SH-SY5Y (cell line): Measurements from ENCODE around the gene BAIAP3.

Experiments
- GATA2 ChIP-seq: IDR thresholded peaks from 2 replicates; pipeline ENCODE4 v1.6.1; 2011; ENCODE audit warnings: mild to moderate bottlenecking, low read depth, low read length
- GATA3 ChIP-seq: IDR thresholded peaks from 2 replicates; pipeline ENCODE4 v1.6.1; 2011; ENCODE audit warnings: low read depth, mild to moderate bottlenecking, low read length, moderate library complexity

Gene BAIAP3

DNA sequence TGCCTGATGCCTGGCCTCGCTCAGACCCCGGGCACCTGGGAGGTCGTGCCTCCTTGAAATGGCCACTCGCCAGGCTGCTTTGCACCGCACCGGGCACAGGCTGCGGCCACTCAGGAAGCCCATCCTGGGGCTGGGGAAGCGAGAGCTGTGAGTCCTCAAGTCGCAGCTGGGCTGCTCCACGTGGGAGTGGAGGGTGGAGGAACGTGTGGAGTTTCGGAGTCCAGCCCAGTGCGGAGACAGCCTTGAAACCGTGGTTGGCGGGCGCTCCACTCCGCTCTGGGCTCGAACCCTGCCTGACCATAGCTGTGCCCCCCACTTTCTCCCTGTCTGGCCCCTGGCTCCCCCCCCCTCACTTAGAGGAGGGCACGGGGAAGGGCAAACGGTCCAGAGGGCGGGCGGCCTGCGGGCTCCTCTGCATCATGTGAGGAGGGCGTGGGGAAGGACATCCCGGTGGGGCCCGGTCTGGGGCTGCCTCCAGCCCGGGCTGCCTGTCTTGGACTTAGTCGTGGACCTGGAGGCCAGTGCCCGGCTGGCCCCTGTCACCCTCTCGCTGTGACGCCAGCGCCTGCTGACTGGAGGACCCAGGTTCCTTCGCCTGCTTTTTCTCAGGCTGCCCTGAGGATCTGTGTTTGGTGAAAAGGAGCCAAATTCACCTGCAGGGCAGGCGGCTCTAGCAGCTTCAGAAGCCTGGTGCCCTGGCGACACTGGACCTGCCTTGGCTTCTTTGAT, 21.5 kb upstream of the BAIAP3 start:
- TF ChIP-seq GATA3: no peak
- no peak for TF ChIP-seq GATA2

DNA sequence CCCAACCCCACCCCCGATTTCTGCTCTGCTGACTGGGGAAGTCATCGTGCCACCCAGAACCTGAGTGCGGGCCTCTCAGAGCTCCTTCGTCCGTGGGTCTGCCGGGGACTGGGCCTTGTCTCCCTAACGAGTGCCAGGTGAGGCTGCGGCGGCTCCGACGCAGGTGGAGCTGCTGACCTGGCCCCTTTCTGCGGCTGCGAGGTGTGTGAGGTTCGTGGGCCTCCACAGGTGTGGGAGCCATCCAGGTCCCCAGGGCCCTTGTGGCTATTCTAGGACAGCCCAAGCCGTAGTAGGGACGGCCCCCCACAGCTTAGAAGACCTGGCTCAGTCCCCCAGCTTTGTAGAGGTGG, 21.0 kb upstream of the BAIAP3 start:
- TF ChIP-seq GATA3: no peak
- no peak for TF ChIP-seq GATA2

DNA sequence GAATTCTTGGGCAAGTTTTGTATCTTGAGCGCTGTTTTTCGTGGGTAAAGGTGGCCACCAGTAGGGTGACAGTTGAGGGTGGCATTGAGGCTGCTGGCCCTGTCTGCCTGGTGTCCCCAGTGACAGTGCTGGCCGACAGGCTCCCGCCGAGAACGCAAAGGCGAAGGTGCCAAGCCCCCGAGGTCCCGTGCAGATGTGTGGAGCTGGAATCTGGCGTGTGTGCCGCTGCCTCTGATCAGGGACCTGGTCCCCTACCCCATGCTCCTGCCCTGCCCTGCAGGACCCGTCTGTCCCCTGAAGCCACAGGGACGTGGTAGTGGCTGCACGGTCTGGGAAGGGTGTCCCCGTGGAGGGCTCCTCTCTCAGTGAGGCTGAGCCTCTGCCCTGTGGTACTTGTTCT, 20.5 kb upstream of the BAIAP3 start:
- TF ChIP-seq GATA3 (no peak), GATA2 (no peak)

DNA sequence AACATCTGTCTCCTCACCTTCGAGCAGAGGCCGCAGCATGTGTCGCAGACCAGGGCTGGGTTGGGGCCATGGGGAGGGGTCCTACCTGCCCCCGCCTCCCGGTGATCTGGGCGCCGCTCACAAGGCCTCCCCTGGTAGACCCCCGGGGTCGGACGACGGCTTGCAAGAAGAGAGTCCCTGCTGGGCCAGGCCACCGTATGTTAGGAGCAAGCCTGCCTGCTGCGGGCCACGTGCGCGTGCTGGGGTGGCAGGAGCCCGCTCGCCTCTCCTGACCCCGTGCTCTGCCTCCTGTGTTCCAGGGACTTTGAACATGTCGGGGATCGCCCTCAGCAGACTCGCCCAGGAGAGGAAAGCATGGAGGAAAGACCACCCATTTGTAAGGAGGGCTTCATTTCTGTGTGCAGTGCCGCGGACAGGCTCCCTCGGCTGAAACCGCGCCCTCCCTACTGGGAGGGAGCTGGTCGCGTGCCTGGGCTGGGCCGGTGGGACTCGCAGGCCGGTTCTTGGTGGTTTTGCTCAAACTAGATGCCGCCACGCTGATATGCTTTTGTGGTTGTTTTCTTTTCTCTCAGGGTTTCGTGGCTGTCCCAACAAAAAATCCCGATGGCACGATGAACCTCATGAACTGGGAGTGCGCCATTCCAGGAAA, 19.6 kb upstream of the BAIAP3 start:
- no peak for TF ChIP-seq GATA3
- no peak for TF ChIP-seq GATA2

DNA sequence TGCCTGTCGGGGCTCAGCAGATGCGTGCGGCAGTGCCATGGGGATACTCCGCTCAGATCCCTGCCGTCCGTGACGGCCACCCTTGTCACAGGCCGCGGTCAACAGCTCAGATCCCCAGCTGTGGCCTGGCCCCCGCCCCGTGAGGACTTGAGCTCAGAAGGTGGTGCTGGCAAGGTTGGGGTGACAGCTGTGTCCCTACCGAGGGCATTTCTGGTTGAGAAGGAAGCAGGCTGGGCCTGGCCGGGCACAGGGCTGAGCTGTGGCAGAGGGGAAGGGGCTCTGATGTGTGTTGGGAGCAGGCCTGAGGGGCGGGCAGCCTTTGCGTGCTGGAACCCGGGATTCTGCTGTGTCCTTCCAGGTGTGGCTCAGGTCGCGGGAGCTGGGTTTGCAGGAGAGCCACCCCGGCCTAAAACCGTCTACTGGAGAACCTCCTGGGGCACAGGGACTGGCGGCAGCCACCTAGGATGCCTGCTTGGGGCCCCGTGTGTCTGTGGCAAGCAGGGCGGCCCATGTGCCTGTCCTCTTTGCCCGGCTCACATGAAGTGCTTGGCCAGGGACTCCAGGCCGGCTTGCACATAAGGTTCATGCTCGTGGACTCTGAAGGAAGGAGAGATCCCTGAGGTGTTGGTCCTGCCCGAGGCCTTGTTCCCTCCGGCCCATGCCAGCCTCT, 18.9 kb upstream of the BAIAP3 start:
- TF ChIP-seq GATA2 (no peak), GATA3 (no peak)

DNA sequence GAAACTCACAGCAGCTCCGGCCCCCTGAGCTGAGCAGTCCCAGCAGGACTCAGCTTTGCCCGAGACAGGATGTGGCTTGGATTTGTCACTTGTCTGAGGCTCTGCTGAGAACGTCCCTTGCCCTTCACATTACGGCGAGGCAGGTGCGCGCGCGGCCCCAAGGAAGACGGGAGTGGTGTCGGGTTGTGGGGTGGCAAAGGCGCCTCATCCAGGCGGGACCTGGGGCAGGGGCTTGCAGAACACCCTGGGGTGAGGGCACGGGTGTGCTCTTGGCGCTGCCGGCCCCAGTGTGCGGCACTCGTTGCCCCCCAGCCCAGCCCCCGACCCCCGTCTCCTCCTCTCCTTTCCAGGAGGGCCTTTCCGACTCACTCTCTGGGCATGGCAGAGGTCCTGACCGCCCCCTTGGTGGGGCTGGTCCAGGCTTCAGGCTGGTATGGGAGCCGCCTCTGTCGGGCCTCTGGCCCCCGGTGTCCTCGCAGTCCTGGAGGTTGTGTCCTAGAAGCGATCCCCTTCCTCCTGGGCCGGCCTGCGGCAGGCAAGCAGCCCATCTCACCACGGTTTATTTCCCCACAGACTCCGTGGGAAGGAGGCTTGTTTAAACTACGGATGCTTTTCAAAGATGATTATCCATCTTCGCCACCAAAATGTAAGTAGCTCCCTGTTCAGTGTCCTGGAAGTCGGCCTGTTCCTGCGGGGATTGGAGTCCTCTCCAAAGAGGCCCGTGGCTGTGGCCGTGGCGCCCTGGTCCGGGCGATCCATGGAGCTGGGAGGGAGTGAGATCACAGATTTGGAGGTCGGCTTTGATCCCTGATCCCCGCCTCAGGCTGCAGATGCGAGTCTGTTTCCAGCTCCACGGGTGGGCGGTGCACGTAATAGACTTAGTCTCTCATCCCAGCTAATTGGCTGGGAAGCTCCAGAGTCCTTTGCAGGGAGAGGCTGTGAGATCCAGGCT, 18.1 kb upstream of the BAIAP3 start:
- TF ChIP-seq GATA2: no peak
- TF ChIP-seq GATA3: no peak

DNA sequence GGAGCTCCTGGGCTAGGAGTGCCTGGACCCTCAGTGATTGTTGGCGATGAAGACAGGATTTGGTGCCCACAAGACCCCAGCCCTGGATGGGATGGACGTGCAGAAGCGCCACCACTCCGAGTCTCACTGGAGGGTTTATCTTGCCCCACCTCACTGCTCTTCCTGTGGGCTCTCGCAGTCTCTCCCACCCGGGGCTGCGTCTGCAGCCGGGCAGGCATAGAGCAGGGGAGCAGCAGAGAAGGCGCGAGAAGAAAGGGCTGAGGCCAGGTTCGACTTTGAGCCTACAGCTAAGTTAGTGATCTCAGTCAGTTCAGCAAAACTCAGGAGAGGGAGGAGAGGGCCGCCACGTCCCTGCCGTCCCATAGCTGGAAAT, 17.4 kb upstream of the BAIAP3 start:
- TF ChIP-seq GATA2 (no peak), GATA3 (no peak)

DNA sequence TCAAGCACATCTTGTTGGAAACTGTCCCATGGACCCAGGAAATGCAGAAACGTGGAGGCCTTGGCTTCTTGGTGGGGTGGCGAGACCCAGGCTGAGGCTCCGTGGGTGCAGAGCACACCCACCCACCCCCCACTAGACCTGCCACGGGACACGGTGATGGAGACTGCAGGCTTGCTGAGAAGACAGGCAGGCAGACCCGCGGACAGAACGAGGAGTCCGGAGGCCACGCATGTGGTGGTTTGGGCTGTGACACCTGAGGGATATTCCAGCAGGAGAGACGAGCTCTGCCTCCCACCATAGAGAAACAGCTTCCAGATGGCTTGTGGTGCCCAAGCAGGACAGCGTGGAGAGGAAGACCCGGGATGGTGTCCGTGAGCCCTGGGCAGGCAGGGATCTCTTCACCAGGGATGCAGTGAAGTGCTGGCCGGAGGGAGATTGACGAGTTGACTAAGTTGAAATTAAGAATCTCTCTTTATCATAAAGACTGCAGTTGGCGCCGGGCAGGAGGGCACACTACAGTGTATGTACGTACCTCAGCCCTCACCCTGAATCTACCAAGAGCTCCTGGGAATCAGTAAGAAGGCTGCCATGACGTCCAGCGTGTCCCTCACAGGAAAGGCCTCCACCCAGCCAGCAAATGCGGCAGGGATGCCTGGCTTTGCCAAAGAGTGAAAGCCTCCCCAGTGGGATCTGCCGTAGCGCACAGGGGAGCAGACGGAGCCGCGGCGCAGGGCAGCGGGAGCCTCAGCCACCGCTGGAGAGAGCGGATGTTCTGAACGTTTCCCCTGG, 15.8 kb upstream of the BAIAP3 start:
- TF ChIP-seq GATA3 (no peak), GATA2 (no peak)

DNA sequence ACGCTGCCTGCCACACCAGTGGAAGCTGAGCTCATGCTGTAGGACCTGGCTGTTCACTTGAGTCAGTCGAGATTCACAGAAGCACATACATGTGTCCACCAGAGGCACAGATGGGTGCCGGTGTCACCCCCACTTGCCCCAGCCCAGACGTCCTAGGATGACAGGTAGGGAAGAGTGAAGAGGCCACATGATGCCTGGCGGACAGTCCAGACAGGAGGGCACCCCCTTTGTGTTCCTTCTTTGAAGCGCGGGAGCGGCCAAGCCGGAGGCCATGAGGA, 15.2 kb upstream of the BAIAP3 start:
- TF ChIP-seq GATA2 (no peak), GATA3 (no peak)

DNA sequence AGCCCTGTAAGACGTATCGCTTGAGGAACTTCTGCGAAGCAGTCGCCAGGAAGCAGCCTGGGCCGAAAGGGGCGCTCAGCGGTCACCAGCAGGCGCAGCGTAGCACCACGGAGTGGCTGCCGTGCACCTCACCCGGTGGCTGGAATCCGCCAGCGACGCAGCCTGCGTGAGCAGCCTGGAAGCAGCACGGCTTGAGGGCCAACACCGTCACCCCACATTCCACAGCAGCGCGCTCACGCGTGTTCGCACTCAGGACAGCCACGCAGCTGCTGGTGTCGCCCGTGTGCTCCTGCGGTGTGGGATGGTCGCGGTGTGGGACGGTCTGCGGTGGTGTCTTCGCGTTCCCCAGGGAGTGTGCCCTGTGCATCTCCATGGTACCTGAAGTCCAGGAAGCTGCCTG, 14.4 kb upstream of the BAIAP3 start:
- no peak for TF ChIP-seq GATA3
- TF ChIP-seq GATA2: no peak

DNA sequence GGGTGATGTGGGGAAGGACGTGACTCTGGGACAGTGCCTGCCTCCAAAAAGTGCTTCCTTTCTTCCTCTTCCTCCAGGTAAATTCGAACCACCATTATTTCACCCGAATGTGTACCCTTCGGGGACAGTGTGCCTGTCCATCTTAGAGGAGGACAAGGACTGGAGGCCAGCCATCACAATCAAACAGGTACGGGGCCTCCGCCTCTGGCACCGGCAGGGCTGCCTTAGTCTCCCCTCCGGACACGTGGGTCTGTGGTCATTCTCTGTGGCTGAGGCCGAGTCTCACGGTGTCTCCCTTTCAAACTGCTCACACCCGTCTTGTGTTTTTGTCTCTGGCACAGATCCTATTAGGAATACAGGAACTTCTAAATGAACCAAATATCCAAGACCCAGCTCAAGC, 13.3 kb upstream of the BAIAP3 start:
- no peak for TF ChIP-seq GATA3
- TF ChIP-seq GATA2: no peak

DNA sequence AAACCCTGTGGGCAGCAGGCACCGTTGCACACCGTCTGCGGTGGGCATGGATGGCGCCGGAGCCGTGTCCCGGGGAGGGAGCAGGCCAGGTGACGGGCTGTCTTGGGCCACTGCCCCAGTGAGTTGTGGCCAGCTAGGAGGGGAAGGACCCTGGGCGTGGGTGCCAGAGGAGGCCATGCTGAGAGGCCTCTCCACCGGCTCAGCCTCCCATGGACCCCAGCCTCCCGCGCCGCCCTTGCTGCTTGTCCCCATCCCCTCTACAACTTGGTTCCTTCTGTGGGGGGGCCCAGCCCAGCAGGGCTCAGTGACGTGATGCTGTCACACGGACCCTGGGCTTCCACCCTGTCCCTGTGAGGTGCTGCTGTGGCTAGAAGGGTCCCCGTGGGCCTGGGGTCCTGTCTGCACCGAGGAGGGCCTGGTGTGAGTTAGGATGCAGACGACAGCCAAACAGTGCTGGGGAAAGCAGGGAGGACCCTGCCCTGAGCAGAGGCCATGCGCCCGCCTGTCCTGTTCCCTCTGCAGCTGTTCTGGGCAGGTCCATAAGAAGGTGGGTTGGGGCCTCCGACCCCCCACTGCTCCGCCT, 12.7 kb upstream of the BAIAP3 start:
- TF ChIP-seq GATA3 (no peak), GATA2 (no peak)

DNA sequence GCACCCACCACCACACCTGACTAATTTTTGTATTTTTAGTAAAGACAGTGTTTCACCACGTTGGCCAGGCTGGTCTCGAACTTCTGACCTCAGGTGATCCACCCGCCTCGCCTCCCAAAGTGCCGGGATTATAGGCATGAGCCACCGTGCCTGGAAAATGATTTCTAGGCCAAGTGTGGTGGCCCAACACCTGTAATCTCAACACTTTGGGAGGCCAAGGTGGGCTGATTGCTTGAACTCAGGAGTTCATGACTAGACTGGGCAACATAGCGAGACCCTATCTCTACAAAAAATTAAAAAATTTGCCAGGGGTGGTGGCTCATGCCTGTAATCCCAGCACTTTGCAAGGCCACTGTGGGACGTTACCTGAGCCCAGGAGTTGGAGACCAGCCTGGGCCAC, 11.0 kb upstream of the BAIAP3 start:
- no peak for TF ChIP-seq GATA2
- no peak for TF ChIP-seq GATA3
